EL (cell line): Measurements from ENCODE around the gene VKORC1.

Experiments
- DNase-seq: peaks from one replicate; pipeline ENCODE4 v3.0.0-alpha.2; 2016

The VKORC1 gene

GRCh38 chr16:31129568-31130335 is 35.2 kb upstream of the VKORC1 start:
- no peak for DNase-seq

- no peak for DNase-seq
Measured at GRCh38 chr16:31128711-31129567, 34.3 kb upstream of the VKORC1 start.

GRCh38 chr16:31127182-31127581 is 32.6 kb upstream of the VKORC1 start:
- no peak for DNase-seq

- DNase-seq, result no peak
Measured at GRCh38 chr16:31125844-31126243, 31.2 kb upstream of the VKORC1 start.

- no peak for DNase-seq
Measured at GRCh38 chr16:31120129-31120528, 25.5 kb upstream of the VKORC1 start.

GRCh38 chr16:31118223-31119155 is 23.9 kb upstream of the VKORC1 start:
- DNase-seq, result peak; percentile 91

GRCh38 chr16:31117384-31118222 is 23.0 kb upstream of the VKORC1 start, which contains the start of gene KAT8:
TSS of gene KAT8 (plus strand) at chr16:31117664. CDS start at chr16:31117682, 18 bp downstream.
- peak; percentile 99 for DNase-seq

GRCh38 chr16:31114468-31114867 is 19.9 kb upstream of the VKORC1 start:
- no peak for DNase-seq

- DNase-seq, result peak; percentile 24
Measured at GRCh38 chr16:31113121-31114120, 18.8 kb upstream of the VKORC1 start.

GRCh38 chr16:31112711-31113110 is 18.1 kb upstream of the VKORC1 start:
- DNase-seq, result no peak

- no peak for DNase-seq
Measured at GRCh38 chr16:31111881-31112466, 17.4 kb upstream of the VKORC1 start.

- no peak for DNase-seq
Measured at GRCh38 chr16:31110106-31111034, 15.8 kb upstream of the VKORC1 start.

GRCh38 chr16:31109622-31110021 is 15.0 kb upstream of the VKORC1 start:
- no peak for DNase-seq

GRCh38 chr16:31108794-31109558 is 14.4 kb upstream of the VKORC1 start:
- DNase-seq, result no peak

GRCh38 chr16:31108035-31108793 is 13.6 kb upstream of the VKORC1 start, which contains the start of gene BCKDK:
TSS of gene BCKDK (plus strand) at chr16:31108386. CDS start at chr16:31109224, 838 bp downstream.
- peak; percentile 82 for DNase-seq

GRCh38 chr16:31107465-31107867 is 12.9 kb upstream of the VKORC1 start:
- no peak for DNase-seq
